Left colon (tissue), 2 donors: ENCODE measurements around the gene MOCS1. TPM values are rescaled to one million over a fixed set of nuclear protein-coding genes. Genes with fewer than 3 reads are reported as not detected.

Experiments used
- ATAC-seq: fragments of 200-7000 bp; cut with Tn5 transposase; one replicate; pipeline ENCODE4 v1.9.1; 2020; ENCODE audit warnings: mild to moderate bottlenecking, moderate library complexity
- DNase-seq, 2 donors: peaks; one replicate each; pipeline ENCODE4 v3.0.0-alpha.2; 2020
- intact Hi-C, 2 donors: fragments of 100-400 bp; cut with DNase I in 1 of 2; cut with micrococcal nuclease in 1 of 2; formaldehyde crosslinking; loops; one replicate each; pipeline versions ENCODE4 v1.11.2 to v1.14.0; 2022; cut with DNase I, micrococcal nuclease
- total RNA-seq, 2 donors: library from RNA; stranded (reverse); fragmentation: NEBNext Ultra II Directional; extraction: Animal tissue kit (Norgen Biotek cat#: 25700); gene quantifications; one replicate each; pipeline ENCODE4 v1.2.1, GENCODE V29; 2021
- donor health status: DM: no; HTN: no; CAD: no.
- donor health status: DM: yes; HTN: yes; CAD: no.

MOCS1 gene
- total RNA-seq, 2 donors from 2014 or later: 12.9 to 18.8 TPM

- intact Hi-C loops: no loop called here
- no peak for ATAC-seq
- no peak for DNase-seq
Measured at GRCh38 chr6:39929039-39929732, 5.1 kb downstream of the MOCS1 start.

- intact Hi-C loops: no loop called here
- DNase-seq (no peak), ATAC-seq (no peak)
Measured at GRCh38 chr6:39927159-39927558, 7.1 kb downstream of the MOCS1 start.

- ATAC-seq: no peak
- no peak for DNase-seq
- intact Hi-C loops: no loop called here
Measured at GRCh38 chr6:39926668-39927067, 7.6 kb downstream of the MOCS1 start.

GRCh38 chr6:39925931-39926290 lies 8.4 kb downstream of the MOCS1 start:
- ATAC-seq: no peak
- DNase-seq: no peak
- intact Hi-C loops: no loop called here

GRCh38 chr6:39925191-39925930 lies 8.9 kb downstream of the MOCS1 start:
- no peak for ATAC-seq
- DNase-seq: no peak
- intact Hi-C loops: no loop called here

GRCh38 chr6:39924283-39924682 lies 10.0 kb downstream of the MOCS1 start:
- ATAC-seq: no peak
- intact Hi-C loops: no loop called here
- no peak for DNase-seq

- no peak for ATAC-seq
- intact Hi-C loops: no loop called here
- DNase-seq: no peak
Measured at GRCh38 chr6:39923861-39924260, 10.4 kb downstream of the MOCS1 start.

- DNase-seq: peak; percentile 52 to 55
- peak; percentile 73 for ATAC-seq
- intact Hi-C loops: no loop called here
Measured at GRCh38 chr6:39923394-39923793, 10.9 kb downstream of the MOCS1 start.

GRCh38 chr6:39922821-39923220 lies 11.4 kb downstream of the MOCS1 start:
- intact Hi-C loops: no loop called here
- no peak for ATAC-seq
- DNase-seq: no peak

- DNase-seq (no peak), ATAC-seq (peak; percentile 86)
- intact Hi-C loops: no loop called here
Measured at GRCh38 chr6:39920157-39920556, 14.1 kb downstream of the MOCS1 start.

GRCh38 chr6:39918831-39919230 lies 15.4 kb downstream of the MOCS1 start:
- intact Hi-C loops: no loop called here
- DNase-seq (no peak), ATAC-seq (no peak)

- DNase-seq (no peak), ATAC-seq (peak; percentile 42)
- intact Hi-C loops: no loop called here
Measured at GRCh38 chr6:39917981-39918380, 16.3 kb downstream of the MOCS1 start.

GRCh38 chr6:39917329-39917728 lies 16.9 kb downstream of the MOCS1 start:
- intact Hi-C loops: no loop called here

GRCh38 chr6:39915866-39916265 lies 18.4 kb downstream of the MOCS1 start:
- DNase-seq (no peak), ATAC-seq (no peak)
- intact Hi-C loops: no loop called here

More at GRCh38 chr6:39917329-39917728, 16.9 kb downstream of the MOCS1 start:
- DNase-seq: no peak
- ATAC-seq: no peak

GRCh38 chr6:39914239-39914638 lies 20.0 kb downstream of the MOCS1 start:
- DNase-seq (no peak), ATAC-seq (no peak)
- intact Hi-C loops: no loop called here

GRCh38 chr6:39913391-39913916 lies 20.8 kb downstream of the MOCS1 start:
- intact Hi-C loops: no loop called here
- ATAC-seq (no peak), DNase-seq (no peak)

GRCh38 chr6:39912446-39912845 lies 21.8 kb downstream of the MOCS1 start:
- DNase-seq: no peak
- intact Hi-C loops: no loop called here
- ATAC-seq: no peak

- intact Hi-C loops: no loop called here
- ATAC-seq (no peak), DNase-seq (no peak)
Measured at GRCh38 chr6:39911513-39912125, 22.6 kb downstream of the MOCS1 start.

- DNase-seq (no peak), ATAC-seq (no peak)
- intact Hi-C loops: no loop called here
Measured at GRCh38 chr6:39910744-39911143, 23.5 kb downstream of the MOCS1 start.

GRCh38 chr6:39910164-39910563 lies 24.1 kb downstream of the MOCS1 start:
- intact Hi-C loops: no loop called here
- DNase-seq (no peak), ATAC-seq (no peak)
